GM21723 (cell line): ENCODE measurements around the gene HDGFL2.

Source experiments
- ATAC-seq: cut with Tn5 transposase; IDR thresholded peaks from one replicate; pipeline ENCODE4 v1.9.1; 2021; ENCODE audit warnings: mild to moderate bottlenecking, moderate library complexity; ENCODE audit not compliant: unreplicated experiment

HDGFL2 gene

DNA sequence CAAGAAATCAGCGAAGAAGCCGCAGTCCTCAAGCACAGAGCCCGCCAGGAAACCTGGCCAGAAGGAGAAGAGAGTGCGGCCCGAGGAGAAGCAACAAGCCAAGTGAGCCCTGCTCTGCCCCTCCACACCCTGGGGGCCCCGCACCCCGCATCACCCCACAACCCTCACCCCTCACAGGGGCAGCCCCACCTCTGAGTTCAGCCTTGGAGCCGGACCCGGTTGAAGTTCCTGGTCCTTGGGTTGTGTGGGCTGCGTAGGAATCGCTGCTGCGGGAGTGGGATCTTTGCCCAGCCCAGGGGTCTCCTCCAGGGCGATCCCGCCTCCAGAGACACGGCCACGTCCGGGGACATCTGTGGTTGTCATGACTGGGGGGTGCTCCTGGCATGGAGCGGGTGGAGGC is 24.2 kb downstream of the HDGFL2 start:
- no peak for ATAC-seq

DNA sequence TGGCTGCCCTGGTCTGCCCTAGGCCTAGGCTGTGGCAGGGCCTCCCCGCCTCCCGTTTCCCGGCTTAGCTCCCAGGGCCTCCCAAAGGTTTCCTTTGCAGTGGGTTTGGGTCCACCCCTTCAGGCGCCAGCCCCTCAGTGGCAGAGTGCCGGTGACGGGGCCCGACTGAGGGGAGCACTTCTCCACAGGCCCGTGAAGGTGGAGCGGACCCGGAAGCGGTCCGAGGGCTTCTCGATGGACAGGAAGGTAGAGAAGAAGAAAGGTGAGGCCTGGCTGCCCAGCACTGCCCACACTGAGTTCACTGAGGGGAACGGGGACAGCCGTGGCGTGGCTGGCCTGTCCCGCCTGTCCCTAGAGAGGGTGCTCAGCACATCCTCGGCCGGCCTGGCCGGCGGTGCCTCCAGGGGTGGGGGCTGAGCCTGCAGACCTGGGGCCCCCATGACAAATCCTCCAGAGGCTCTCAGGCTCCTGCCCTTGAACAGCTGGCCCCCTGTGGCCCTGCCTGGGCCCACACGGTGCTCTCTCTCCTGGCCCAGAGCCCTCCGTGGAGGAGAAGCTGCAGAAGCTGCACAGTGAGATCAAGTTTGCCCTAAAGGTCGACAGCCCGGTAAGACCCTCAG is 25.8 kb downstream of the HDGFL2 start:
- no peak for ATAC-seq

DNA sequence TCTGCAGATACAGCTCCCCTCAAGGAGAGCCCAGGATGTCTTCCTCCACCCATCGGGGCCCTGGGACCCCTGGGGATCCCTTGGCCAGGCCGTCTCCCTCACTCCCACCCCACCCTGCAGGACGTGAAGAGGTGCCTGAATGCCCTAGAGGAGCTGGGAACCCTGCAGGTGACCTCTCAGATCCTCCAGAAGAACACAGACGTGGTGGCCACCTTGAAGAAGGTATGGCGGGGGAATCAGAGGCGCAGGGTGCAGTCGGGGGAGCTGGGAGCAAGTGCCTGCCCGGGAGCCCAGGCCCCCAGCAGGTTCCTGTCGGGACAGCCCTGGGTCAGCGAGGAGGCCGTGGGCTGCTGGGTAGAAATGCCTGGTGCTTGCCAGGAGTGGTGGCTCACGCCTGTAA is 26.6 kb downstream of the HDGFL2 start:
- ATAC-seq, result no peak

DNA sequence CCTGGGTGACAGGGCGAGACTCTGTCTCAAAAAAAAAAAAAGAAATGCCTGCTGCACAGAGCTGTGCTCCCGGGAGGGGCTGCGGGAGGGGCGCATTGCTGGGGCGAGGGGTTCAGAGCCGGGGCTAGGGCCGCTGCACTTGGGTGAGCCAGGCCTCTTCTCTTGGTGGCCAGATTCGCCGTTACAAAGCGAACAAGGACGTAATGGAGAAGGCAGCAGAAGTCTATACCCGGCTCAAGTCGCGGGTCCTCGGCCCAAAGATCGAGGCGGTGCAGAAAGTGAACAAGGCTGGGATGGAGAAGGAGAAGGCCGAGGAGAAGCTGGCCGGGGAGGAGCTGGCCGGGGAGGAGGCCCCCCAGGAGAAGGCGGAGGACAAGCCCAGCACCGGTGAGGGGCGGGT is 27.2 kb downstream of the HDGFL2 start:
- no peak for ATAC-seq

DNA sequence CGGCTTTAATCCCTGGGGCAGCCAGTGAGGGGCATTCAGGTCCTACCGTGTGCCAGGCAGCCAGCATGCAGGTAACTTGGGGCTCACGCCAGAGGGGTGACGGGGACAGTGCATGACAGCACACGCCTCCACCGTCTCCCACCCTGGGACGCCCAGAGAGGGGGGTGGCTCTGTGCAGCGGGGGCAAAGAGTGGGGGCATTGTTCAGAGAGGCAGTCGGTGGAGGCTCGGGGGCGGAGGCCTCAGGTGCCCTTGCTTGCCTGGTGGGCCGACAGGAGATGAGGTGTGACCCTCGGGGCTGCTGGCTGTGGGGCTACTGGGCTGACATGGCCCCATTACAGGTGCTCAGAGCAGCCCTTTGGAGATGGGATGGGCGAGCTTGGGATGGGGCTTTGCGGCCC is 27.8 kb downstream of the HDGFL2 start:
- ATAC-seq, result no peak

DNA sequence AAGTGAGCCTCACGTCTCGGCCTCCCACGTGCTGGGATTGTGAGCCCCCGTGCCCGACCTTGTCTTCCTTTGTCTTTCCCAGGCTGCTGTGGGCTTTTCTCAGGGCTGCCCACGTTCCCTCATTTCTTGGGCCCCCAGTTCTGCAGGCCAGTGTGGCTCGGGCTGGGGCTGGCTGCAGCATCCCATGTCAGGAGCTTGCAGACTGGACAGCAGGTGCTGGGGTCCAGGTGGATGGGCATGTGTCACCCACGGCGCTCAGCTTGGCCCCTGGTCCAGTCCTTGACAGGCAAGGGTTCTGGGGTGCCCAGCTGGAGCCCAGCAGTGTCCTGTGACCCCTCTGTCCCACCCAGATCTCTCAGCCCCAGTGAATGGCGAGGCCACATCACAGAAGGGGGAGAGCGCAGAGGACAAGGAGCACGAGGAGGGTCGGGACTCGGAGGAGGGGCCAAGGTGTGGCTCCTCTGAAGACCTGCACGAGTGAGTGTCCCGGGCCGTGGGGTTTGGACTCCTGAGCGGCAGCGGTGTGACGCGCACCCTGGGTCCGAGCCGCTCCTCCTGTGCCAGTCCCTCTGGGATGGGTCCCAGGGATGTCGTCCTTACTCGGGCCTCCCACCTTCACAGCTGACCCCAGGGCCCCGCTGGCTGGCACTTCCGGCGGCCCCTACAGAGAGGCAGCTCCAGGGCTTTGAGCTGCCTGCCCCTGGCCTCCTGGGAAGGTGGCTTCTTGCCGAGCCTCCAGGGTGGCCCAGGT is 28.9 kb downstream of the HDGFL2 start:
- no peak for ATAC-seq

DNA sequence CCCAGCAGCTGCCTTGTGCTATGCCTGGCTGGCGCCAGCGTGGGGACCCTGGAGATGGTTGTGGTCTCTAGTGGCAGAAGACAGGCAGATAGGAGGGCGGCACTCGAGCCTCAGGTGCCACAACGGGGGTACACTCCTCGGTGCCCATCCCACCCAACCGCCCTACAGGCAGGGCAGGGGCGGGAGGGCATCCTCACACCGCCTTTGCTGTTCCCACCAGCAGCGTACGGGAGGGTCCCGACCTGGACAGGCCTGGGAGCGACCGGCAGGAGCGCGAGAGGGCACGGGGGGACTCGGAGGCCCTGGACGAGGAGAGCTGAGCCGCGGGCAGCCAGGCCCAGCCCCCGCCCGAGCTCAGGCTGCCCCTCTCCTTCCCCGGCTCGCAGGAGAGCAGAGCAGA is 29.6 kb downstream of the HDGFL2 start:
- ATAC-seq, result no peak

DNA sequence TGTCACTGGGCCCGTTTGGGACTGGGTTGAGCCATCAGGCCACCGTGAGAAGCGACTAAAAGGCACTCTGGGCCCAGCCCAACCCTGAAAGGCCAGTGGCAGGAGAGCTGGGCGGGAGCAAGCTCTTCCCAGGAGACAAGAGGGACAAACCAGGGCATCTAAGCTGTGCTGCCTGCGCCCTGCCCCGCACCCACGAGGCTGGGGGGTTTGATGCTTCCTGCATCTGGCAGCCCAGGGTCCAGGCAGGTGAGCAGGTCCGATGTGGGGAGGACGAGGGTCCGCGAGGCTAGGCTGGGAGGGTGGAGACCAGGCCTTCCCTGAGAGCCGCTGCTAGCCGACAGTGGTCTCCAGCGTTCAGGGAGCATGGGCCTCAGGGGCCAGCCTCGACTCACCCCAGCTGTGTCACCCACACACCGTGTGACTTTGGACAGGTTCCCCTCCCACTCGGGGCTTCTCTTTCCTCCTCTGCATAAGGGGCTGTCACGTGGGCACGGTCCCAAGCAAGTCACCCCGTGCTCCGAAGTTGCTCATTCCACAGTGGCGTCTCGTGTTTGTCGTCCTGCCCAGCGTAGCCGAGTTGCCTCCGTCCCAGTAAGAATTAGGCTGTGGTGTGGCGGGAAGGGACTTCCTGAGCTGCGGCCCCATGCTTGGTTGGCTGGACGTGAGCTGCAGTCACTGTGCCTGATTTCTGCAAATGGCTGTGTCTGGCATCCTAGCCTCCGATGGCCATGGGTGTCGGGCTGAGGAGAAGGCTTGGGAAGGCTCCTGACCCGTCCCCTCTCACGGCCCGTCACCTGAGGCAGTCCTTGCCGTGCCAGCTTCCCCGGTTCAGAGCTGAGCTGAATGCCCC is 30.4 kb downstream of the HDGFL2 start:
- ATAC-seq, result no peak

DNA sequence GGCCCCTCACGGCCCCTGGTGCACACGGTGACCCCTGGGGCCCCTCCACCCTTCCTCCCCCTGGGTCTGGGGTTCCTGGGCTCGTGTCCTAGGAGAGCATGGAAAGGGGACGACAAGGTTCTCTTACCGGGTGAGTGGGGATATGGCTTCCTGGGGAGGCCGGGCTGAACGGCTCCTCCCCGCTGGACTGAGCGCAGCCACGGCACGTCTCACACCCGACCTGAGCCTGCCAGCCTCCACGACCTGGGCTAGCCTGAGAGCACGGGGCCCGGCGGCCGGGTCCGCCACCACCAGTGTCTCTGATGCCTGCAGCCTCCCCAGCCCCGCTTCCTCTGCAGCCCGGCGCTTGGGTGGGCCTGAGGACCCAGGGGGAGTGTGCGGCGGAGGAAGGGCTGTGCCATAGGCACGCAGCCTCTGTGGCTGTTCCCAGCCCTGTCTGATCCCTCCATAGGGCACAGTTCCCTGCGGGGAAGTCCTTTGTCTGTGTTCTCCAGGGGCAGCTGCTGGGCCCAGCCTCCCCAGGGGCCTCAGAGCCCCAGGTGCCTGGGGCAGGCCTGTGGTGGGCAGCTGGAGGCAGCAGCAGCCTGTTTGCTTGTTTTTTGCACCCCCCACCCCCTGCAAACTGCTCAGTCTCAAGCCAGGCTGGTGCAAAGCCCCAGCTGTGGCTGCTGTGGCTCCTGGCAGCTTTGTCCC is 31.2 kb downstream of the HDGFL2 start:
- no peak for ATAC-seq

DNA sequence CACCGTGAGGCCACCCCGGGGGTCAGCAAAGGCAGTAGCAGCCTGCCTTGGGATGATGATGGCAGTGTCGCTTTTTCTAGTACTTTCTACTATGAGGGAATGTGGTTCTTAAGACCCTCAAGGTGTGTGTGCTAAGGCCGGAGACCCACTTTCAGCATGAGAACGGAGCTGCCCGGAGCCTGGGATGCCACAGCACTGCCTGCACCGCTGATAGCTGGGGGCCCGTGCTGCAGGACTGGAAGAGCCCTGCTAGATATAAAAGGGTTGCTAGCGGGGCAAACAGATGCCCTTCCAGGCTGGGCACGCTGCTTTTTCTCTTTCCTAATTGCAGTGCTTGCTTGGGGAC is 31.7 kb downstream of the HDGFL2 start:
- no peak for ATAC-seq

DNA sequence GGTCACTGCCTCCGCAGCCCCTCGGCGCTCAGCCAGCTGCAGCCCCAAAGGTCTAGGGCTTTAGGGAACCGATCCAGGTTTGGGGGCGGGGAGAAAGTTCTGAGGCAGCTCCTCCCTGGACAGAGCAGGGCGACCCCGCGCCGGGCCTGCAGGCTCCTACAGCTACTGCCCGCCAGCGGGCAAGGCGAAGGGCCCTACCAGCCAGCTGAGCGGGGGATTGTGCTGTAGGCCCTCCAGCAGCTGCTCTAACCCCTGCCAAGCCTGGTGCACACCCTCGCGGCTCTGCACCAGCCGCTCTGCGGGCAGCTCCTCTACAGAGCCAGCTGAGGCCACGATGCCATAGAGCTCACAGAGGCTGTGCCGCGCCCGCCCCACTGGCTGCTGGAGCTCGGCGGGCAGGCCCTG is 32.2 kb downstream of the HDGFL2 start:
- ATAC-seq, result no peak

DNA sequence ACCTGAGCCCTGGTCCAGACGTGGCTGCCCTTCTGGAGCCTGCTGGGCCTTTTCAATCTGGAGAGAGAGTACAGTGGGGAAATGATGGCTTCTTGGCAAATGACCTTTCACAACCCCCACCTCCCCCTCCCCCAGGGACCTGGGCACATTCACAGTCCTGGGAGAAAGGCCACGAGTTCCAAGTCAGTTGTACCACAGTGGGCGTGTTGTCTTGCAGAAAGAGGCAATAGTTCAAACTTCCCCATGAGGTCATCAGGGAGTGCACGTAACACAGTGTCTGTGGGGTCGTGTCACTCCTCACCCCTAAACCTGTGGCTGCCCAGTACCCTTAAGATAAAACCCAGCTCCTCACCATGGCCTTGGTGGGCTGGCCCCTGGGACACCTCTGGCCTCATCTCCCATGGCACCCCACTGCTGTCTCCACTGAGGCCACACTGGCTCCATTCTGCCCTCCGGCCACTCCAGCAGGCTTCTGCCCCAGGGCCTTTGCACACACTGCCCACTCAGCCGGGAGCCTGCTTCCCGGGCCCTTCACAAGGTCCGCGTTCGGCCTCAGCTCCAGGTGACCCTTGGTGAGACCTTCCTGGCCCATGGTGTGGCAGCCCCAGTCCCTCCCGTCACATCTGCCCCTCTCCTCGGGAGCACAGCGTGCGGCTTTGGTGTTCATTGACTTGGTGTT is 32.9 kb downstream of the HDGFL2 start:
- no peak for ATAC-seq

DNA sequence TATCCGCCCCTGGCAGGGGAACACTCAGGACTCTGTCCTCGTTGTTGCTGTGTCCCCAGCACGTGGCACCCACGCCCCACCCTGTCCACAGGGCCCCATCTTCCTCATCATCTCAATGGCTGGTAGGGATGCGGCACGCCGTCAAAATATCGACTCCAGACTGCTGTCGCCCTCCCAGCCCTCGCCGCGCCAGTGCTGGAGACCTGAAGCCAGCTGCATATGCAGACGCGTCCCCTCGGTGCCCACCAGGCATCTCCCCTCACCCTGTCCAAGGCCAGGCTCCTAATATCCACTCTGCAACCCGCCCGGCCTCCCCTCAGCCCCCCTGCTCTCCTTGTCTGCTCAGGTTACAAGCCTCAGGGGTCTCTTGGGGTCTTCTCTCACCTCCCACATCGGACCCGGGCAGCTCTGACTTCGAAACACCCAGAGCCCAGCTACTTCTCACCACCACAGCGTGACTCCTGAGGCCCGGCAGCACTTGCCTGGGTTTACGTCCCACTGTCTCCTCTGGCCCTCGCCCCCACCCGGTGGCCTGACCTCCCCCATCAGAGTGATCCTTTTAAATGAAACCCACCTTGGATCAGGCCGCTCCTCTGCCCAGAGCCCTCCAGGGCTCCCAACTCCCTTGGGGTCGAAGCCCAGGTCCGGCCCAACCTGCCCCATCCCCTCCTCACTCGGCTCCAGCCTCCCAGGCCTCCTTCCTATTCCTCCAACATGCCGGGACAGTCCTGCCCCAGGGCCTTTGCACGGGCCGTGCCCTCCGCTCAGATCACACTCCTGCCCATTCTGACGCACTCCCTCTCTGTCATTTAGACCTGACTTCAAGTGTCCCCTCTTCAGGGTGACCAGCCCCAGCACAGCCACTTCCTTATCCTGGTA is 33.7 kb downstream of the HDGFL2 start:
- no peak for ATAC-seq

DNA sequence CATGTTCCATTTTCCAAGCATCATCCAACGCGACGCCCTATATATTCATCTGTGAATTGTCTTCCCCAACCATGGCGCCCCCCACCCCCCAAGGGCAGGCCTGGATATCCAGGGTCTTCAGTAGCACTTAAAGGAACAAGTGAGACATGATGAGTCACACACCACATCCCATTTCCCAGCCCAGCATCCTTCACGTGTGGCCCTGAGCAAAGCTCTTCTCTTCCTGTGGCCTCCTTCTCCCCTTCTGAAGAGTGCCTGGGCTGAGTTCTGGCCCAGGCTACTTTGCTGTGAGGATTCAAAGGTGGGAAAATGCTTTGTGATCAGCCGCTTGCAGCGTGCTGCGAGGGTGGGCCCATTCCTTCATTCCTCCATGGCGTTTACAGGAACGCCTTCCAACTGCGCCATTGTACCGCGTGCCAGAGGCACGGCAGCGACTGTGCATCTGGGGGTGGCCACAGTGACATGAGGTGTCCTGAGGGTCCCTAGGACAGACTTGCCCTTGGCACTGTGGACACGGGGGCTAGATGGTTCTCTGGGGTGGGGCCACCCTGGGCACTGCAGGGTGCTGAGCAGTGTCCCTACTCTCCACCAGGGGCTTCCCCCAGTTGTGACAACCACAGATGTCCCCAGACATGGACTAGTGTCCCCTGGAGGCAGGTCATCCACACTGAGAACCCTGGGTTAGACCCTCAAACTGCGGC is 34.5 kb downstream of the HDGFL2 start:
- ATAC-seq, result no peak

DNA sequence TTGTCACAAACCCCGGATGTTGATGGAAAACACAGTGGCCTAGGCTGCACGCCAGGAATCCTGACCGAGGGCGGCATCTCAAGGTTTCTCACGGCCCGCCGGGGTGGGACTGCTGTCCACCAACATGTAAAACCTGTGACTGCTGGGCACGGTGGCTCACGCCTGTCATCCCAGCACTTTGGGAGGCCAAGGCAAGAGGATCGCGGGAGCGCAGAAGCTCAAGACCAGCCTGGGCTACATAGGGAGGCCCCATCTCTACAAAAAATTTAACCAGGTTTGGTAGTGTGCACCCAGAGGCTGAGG is 35.0 kb downstream of the HDGFL2 start:
- ATAC-seq, result no peak

DNA sequence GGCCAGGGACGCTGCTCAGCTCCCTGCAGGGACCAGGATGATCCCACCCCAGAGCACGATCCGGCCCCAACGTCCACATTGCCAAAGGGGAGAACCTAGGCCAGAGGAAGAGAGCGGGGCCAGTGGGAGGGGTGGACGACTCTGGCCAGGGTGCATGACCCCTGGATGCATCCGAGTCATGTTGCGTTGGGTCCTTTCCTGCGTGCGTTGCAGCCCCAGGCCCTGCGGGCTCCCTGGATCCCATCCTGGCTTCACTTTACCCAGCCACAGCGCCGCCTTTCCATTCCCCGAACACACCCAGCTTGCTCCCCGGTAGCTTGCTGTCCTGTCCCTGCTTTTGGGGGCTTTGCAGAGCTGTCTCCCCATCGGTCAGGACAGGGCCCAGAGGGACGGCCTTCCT is 35.7 kb downstream of the HDGFL2 start:
- no peak for ATAC-seq

DNA sequence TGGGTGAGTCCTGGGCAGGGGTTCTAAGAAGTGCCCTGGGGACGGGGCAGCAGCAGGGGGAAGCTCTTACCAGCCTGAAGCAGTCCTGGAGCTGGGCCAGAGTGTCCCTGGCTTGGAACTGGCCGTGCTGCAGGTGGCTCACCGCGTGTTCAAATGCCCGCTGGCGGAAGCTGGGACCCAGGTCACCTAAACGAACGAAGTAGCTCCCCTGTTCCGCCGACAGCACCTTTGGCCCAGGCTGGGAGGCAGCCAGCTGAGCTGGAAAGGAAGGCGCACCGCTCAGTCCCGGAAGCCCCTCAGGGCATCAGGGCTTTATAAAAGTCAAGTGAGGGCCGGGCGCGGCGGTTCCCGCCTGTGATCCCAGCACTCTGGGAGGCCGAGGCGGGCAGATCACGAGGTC is 36.6 kb downstream of the HDGFL2 start:
- no peak for ATAC-seq

DNA sequence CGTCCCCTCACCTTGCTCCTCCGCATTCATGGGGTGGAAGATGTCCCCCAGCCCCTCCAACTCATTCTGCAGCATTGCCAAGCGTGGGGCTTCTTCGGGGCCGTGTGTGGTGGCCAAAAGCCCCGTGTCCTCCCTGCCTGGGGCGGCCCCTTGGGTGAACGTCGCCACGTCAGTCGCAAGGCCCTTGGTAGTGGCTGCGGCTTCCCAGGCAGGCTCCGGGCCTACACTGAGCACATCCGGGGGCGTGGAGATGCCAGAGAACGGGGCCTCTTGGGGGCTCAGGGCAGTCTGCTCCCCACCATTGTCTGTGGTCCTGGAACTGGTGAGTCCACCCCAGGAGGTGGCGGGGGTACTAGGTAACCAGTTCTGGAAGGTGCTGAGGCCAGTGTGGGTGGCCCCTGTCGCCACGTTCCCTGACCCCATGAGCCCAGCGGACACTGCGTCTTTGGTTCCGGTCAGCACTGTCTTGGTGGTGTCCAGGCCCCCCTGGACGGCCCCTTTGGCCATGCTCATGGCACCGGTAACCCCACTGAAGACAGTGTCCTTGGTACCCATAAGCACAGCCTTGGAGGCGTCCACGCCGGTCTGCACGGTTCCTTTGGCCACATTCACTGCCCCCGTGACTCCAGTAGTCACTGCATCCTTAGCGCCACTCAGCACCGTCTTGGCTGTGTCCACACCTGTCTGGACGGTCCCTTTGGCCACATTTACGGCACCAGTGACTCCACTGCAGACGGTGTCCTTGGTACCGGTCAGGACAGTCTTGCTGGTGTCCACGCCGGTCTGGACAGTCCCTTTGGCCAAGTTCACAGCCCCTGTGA is 38.5 kb downstream of the HDGFL2 start:
- ATAC-seq, result no peak
